Stimulated activated naive CD8-positive, alpha-beta T cell treated with anti-CD3 and anti-CD28 coated beads, Interleukin-15, Interleukin-2, amounts not matched to agents 100 ng/mL and 50 ng/mL, for 24 hours (primary cell): Measurements from ENCODE around the gene CCDC86.
A peak's percentile ranks its signal among the peaks of the same experiment; 100 is the strongest.
"Not testable (repeated sequence)": the region's sequence is repeated elsewhere in the genome, so short reads cannot be mapped to it uniquely, and the experiment has no call there.

Experiments used
- H3K27ac Mint-ChIP-seq: one replicate; pipeline ENCODE4 v1.8.0; 2021; ENCODE audit warnings: mild to moderate bottlenecking, mixed read lengths
- H3K27me3 Mint-ChIP-seq: one replicate; pipeline ENCODE4 v1.8.0; 2021; ENCODE audit warnings: mixed read lengths
- H3K36me3 Mint-ChIP-seq: one replicate; pipeline ENCODE4 v1.8.0; 2021; ENCODE audit warnings: low read depth, mixed read lengths
- H3K4me1 Mint-ChIP-seq: one replicate; pipeline ENCODE4 v1.8.0; 2021; ENCODE audit warnings: low read depth, mixed read lengths
- H3K4me3 Mint-ChIP-seq: one replicate; pipeline ENCODE4 v1.8.0; 2021; ENCODE audit warnings: mild to moderate bottlenecking, mixed read lengths
- H3K9me3 Mint-ChIP-seq: one replicate; pipeline ENCODE4 v1.8.0; 2021; ENCODE audit warnings: mixed read lengths

Gene CCDC86

GRCh38 chr11:60821827-60822599, 19.9 kb upstream of the CCDC86 start:
- Mint-ChIP-seq H3K4me3 (no peak overlapping the region), H3K4me1 (no peaks in the 10 kb centered on the region), H3K27ac (no peak overlapping the region), H3K9me3 (no peaks in the 10 kb centered on the region), H3K36me3 (no peaks in the 10 kb centered on the region), H3K27me3 (no peaks in the 10 kb centered on the region)

GRCh38 chr11:60823745-60824306, 18.1 kb upstream of the CCDC86 start:
- not testable (repeated sequence) for H3K4me3 Mint-ChIP-seq, H3K9me3 Mint-ChIP-seq

GRCh38 chr11:60825118-60825517, 16.8 kb upstream of the CCDC86 start:
- no peaks in the 10 kb centered on the region for H3K36me3 Mint-ChIP-seq

More at GRCh38 chr11:60823745-60824306, 18.1 kb upstream of the CCDC86 start:
- H3K4me1 Mint-ChIP-seq, H3K36me3 Mint-ChIP-seq, H3K27me3 Mint-ChIP-seq, H3K27ac Mint-ChIP-seq: not testable (repeated sequence)

GRCh38 chr11:60825790-60826189, 16.1 kb upstream of the CCDC86 start:
- Mint-ChIP-seq H3K27me3 (no peaks in the 10 kb centered on the region), H3K9me3 (no peaks in the 10 kb centered on the region), H3K4me1 (no peaks in the 10 kb centered on the region), H3K36me3 (no peaks in the 10 kb centered on the region), H3K27ac (no peak overlapping the region), H3K4me3 (no peak overlapping the region)

More at GRCh38 chr11:60825118-60825517, 16.8 kb upstream of the CCDC86 start:
- H3K27me3 Mint-ChIP-seq, result no peaks in the 10 kb centered on the region
- no peaks in the 10 kb centered on the region for H3K4me1 Mint-ChIP-seq
- no peaks in the 10 kb centered on the region for H3K9me3 Mint-ChIP-seq
- no peak overlapping the region for H3K27ac Mint-ChIP-seq
- no peak overlapping the region for H3K4me3 Mint-ChIP-seq

- Mint-ChIP-seq H3K27me3 (no peaks in the 10 kb centered on the region), H3K9me3 (no peaks in the 10 kb centered on the region), H3K27ac (no peak overlapping the region), H3K4me1 (no peaks in the 10 kb centered on the region), H3K4me3 (no peak overlapping the region), H3K36me3 (no peaks in the 10 kb centered on the region)
Observed at GRCh38 chr11:60830478-60831142, 11.3 kb upstream of the CCDC86 start.

GRCh38 chr11:60831143-60831500, 10.8 kb upstream of the CCDC86 start:
- Mint-ChIP-seq H3K36me3 (no peaks in the 10 kb centered on the region), H3K4me3 (no peak overlapping the region), H3K4me1 (no peaks in the 10 kb centered on the region), H3K27ac (no peak overlapping the region), H3K27me3 (no peaks in the 10 kb centered on the region), H3K9me3 (no peaks in the 10 kb centered on the region)

GRCh38 chr11:60831501-60832079, 10.3 kb upstream of the CCDC86 start:
- Mint-ChIP-seq H3K27ac (no peak overlapping the region), H3K27me3 (no peaks in the 10 kb centered on the region), H3K36me3 (no peaks in the 10 kb centered on the region)

GRCh38 chr11:60834742-60835533, 7.0 kb upstream of the CCDC86 start:
- Mint-ChIP-seq H3K4me1 (peaks cover 3% of the 10 kb centered on the region), H3K27me3 (no peaks in the 10 kb centered on the region), H3K27ac (no peak overlapping the region), H3K9me3 (no peaks in the 10 kb centered on the region), H3K36me3 (no peaks in the 10 kb centered on the region), H3K4me3 (no peak overlapping the region)

More at GRCh38 chr11:60831501-60832079, 10.3 kb upstream of the CCDC86 start:
- no peaks in the 10 kb centered on the region for H3K9me3 Mint-ChIP-seq
- H3K4me3 Mint-ChIP-seq, result no peak overlapping the region
- no peaks in the 10 kb centered on the region for H3K4me1 Mint-ChIP-seq

GRCh38 chr11:60835534-60835846, 6.4 kb upstream of the CCDC86 start:
- H3K27ac Mint-ChIP-seq, result no peak overlapping the region
- no peaks in the 10 kb centered on the region for H3K9me3 Mint-ChIP-seq
- no peaks in the 10 kb centered on the region for H3K36me3 Mint-ChIP-seq
- peaks cover 3% of the 10 kb centered on the region for H3K4me1 Mint-ChIP-seq
- no peak overlapping the region for H3K4me3 Mint-ChIP-seq
- H3K27me3 Mint-ChIP-seq, result no peaks in the 10 kb centered on the region

- Mint-ChIP-seq H3K36me3 (no peaks in the 10 kb centered on the region), H3K27ac (no peak overlapping the region), H3K27me3 (no peaks in the 10 kb centered on the region), H3K9me3 (peaks cover 4% of the 10 kb centered on the region), H3K4me3 (no peak overlapping the region), H3K4me1 (peaks cover 14% of the 10 kb centered on the region)
Observed at GRCh38 chr11:60836866-60837515, 4.9 kb upstream of the CCDC86 start.

GRCh38 chr11:60838132-60838531, 3.8 kb upstream of the CCDC86 start:
- peaks cover 4% of the 10 kb centered on the region for H3K9me3 Mint-ChIP-seq
- H3K36me3 Mint-ChIP-seq, result peaks cover 4% of the 10 kb centered on the region
- H3K4me1 Mint-ChIP-seq, result peaks cover 14% of the 10 kb centered on the region
- no peak overlapping the region for H3K27ac Mint-ChIP-seq
- no peak overlapping the region for H3K4me3 Mint-ChIP-seq
- H3K27me3 Mint-ChIP-seq, result no peaks in the 10 kb centered on the region

- Mint-ChIP-seq H3K4me1 (peaks cover 37% of the 10 kb centered on the region), H3K27me3 (no peaks in the 10 kb centered on the region), H3K4me3 (peak overlapping the region; percentile 97), H3K36me3 (peaks cover 28% of the 10 kb centered on the region), H3K9me3 (peaks cover 4% of the 10 kb centered on the region), H3K27ac (peak overlapping the region; percentile 95)
Observed at GRCh38 chr11:60840470-60841430, 1.2 kb upstream of the CCDC86 start.

GRCh38 chr11:60842668-60843600, 1.0 kb downstream of the CCDC86 start:
- peak overlapping the region; percentile 97 for H3K4me3 Mint-ChIP-seq

More at GRCh38 chr11:60842668-60843600, 1.0 kb downstream of the CCDC86 start:
- Mint-ChIP-seq H3K9me3 (peaks cover 4% of the 10 kb centered on the region), H3K27ac (peak overlapping the region; percentile 95), H3K36me3 (peaks cover 44% of the 10 kb centered on the region), H3K27me3 (no peaks in the 10 kb centered on the region), H3K4me1 (peaks cover 35% of the 10 kb centered on the region)
